Adrenal gland (tissue), 5 donors: Measurements from ENCODE around the gene PRRT1.

Experiments used
- CTCF ChIP-seq, 6 experiments: fragments of 450-650 bp in 4 of 6; fragments of 200-600 bp in 2 of 6; sonication (generic) in 1 of 6; IDR thresholded peaks; 1 replicate in 5 of 6; 2 replicates in 1 of 6; pipeline versions ENCODE4 v1.5.1 to v1.8.0; 2016 to 2021; ENCODE audit warnings: antibody characterized with exemption in 6 of 6, mild to moderate bottlenecking in 2 of 6, moderate library complexity in 1 of 6
- POLR2A ChIP-seq, 2 donors: fragments of 450-650 bp; IDR thresholded peaks; one replicate each; pipeline ENCODE4 v1.6.1; 2017; ENCODE audit warnings: antibody characterized with exemption in 2 of 2, mild to moderate bottlenecking in 2 of 2, moderate library complexity in 1 of 2
- donor health status: DM: no; HTN: no; CAD: no.

DNA sequence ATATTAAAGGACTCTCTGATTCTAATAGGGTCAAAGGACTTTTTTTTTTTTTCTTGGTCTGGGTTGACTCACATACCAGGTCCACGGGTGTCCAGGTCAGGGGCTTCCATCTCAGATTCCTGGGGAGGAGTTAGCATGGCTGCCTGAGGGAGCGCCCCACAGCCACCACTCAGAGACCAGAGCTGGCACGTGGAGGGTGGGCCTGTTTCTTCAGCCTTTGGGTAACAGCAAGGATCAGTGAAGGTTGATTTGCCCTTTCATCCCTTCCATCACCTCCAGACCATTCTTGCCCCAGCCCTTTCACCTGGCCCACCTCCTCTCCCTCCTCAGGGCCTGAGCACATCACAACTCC, 46.6 kb upstream of the PRRT1 start:
- TF ChIP-seq CTCF (IDR thresholded peaks at IDR 0.05) (no peak), POLR2A (IDR thresholded peaks at IDR 0.05) (no peak)
